ENCODE results near the gene ASGR1.

DNA sequence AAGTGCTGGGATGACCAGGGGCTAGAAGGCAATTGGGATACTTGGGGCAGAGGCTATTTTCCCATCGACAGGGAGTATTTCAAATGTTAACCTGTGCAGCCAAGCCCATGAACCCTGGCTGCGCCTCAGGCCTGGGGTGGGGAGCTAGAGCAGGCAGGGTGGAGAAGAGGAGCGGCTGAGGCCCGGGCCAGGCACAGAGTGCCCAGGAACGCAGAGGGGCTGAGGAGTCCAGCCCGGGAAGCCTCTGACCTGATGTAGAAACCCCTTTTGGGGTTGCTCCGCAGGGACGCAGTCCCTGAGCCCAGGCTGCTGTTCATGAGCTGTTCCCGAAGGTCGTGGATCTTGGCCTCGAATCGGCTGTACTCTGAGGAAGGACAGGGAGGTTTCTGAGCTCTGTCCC is 16.8 kb upstream of the ASGR1 start:
- TF ChIP-seq, protein P1, sequence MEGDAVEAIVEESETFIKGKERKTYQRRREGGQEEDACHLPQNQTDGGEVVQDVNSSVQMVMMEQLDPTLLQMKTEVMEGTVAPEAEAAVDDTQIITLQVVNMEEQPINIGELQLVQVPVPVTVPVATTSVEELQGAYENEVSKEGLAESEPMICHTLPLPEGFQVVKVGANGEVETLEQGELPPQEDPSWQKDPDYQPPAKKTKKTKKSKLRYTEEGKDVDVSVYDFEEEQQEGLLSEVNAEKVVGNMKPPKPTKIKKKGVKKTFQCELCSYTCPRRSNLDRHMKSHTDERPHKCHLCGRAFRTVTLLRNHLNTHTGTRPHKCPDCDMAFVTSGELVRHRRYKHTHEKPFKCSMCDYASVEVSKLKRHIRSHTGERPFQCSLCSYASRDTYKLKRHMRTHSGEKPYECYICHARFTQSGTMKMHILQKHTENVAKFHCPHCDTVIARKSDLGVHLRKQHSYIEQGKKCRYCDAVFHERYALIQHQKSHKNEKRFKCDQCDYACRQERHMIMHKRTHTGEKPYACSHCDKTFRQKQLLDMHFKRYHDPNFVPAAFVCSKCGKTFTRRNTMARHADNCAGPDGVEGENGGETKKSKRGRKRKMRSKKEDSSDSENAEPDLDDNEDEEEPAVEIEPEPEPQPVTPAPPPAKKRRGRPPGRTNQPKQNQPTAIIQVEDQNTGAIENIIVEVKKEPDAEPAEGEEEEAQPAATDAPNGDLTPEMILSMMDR (IDR thresholded peaks at IDR 0.05), result no peak
- TF ChIP-seq POLR2A (IDR thresholded peaks at IDR 0.05) (no peak), POLR2AphosphoS5 (IDR thresholded peaks at IDR 0.05) (no peak), EP300 (IDR thresholded peaks at IDR 0.05) (no peak)
